Measurements from ENCODE around the gene IPO9.

DNA sequence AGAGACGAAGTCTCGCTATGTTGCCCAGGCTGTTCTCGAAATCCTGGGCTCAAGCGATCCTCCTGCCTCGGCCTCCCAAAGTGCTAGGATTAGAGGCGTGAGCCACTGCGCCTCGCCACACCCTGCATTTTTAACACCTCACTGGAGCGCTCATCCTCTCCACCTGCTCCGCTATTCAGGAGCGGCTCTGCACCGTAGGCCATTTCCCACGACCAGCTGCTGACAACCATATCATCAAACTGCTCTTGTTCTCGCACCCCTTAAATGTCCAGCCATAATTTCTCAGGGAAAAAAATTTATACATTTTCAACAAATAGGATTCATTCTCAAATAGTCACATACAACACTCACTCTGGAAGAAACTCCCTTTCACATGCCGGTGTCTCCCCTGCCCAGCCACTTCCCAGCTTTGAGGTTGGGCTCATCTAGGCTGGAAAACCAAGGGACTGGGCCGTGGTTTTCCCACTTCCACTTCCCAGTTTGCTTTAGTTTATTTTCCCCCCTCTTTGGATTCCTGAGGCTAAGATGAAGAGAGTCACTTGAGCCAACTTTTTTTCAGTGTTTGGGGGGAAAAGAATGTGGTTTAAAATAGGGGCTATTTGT is 639 bp upstream of the IPO9 start:
- TF ChIP-seq, protein P1, sequence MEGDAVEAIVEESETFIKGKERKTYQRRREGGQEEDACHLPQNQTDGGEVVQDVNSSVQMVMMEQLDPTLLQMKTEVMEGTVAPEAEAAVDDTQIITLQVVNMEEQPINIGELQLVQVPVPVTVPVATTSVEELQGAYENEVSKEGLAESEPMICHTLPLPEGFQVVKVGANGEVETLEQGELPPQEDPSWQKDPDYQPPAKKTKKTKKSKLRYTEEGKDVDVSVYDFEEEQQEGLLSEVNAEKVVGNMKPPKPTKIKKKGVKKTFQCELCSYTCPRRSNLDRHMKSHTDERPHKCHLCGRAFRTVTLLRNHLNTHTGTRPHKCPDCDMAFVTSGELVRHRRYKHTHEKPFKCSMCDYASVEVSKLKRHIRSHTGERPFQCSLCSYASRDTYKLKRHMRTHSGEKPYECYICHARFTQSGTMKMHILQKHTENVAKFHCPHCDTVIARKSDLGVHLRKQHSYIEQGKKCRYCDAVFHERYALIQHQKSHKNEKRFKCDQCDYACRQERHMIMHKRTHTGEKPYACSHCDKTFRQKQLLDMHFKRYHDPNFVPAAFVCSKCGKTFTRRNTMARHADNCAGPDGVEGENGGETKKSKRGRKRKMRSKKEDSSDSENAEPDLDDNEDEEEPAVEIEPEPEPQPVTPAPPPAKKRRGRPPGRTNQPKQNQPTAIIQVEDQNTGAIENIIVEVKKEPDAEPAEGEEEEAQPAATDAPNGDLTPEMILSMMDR (IDR thresholded peaks at IDR 0.05): no peak
- TF ChIP-seq POLR2A (IDR thresholded peaks at IDR 0.05): no peak
- TF ChIP-seq POLR2AphosphoS5 (IDR thresholded peaks at IDR 0.05): no peak

Data from prostate gland (tissue), 2 donors.